OCI-LY7 (cell line): Measurements from ENCODE around the gene TBC1D21. TPM values are rescaled to one million over a fixed set of nuclear protein-coding genes. Genes with fewer than 3 reads are reported as not detected.

ENCODE experiments used
- BruUV-seq: library from RNA; stranded (reverse); fragments of 400-500 nt; replicated peaks from 2 replicates; lab custom pipeline; 2021; lab: Mats Ljungman, UMichigan
- CTCF ChIA-PET: fragments of 300-600 bp; sonication (Branson Sonifier 250); formaldehyde crosslinking; loops from one replicate; lab custom pipeline; 2022; ENCODE audit warnings: antibody characterized with exemption; ENCODE audit not compliant: unreplicated experiment; lab: Charles Lee
- POLR2A ChIA-PET: fragments of 300-600 bp; sonication (Branson Sonifier 250); formaldehyde crosslinking; loops from one replicate; lab custom pipeline; 2022; ENCODE audit warnings: antibody characterized with exemption; lab: Charles Lee
- DNase-seq: peaks from one replicate; pipeline ENCODE4 v3.0.0-alpha.2; 2015; ENCODE audit warnings: low spot score
- H2AFZ ChIP-seq: fragments of 200-600 bp; sonication (generic), shearing (Covaris generic); 2 replicates; pipeline ENCODE4 v1.6.1; 2014; ENCODE audit warnings: mild to moderate bottlenecking, antibody characterized with exemption, low read length, moderate library complexity
- H3K27ac ChIP-seq: fragments of 200-600 bp; sonication (generic); 2 replicates; pipeline ENCODE4 v1.5.1; 2014; ENCODE audit warnings: mixed run types, low read depth, mild to moderate bottlenecking, moderate library complexity, low read length, inconsistent platforms; ENCODE audit not compliant: poor library complexity, severe bottlenecking
- H3K36me3 ChIP-seq: fragments of 200-600 bp; sonication (generic); 2 replicates; pipeline ENCODE4 v1.6.1; 2014; ENCODE audit warnings: mild to moderate bottlenecking, antibody characterized with exemption, low read length, moderate library complexity, mixed read lengths; ENCODE audit not compliant: insufficient read depth
- H3K4me1 ChIP-seq: fragments of 200-600 bp; sonication (generic); 2 replicates; pipeline ENCODE4 v1.5.1; 2014; ENCODE audit warnings: mild to moderate bottlenecking, low read length; ENCODE audit not compliant: insufficient read depth, poor library complexity, severe bottlenecking
- H3K4me2 ChIP-seq: fragments of 200-600 bp; sonication (generic); 2 replicates; pipeline ENCODE4 v1.6.1; 2014; ENCODE audit warnings: mild to moderate bottlenecking, low read length
- H3K4me3 ChIP-seq: fragments of 200-600 bp; sonication (generic); 2 replicates; pipeline ENCODE4 v1.5.1; 2014; ENCODE audit warnings: mild to moderate bottlenecking, low read depth, low read length; ENCODE audit not compliant: poor library complexity, severe bottlenecking
- H3K79me2 ChIP-seq: fragments of 200-600 bp; sonication (generic); 2 replicates; pipeline ENCODE4 v1.6.1; 2016; ENCODE audit warnings: low read depth, mild to moderate bottlenecking, low read length, moderate library complexity, mixed read lengths; ENCODE audit not compliant: insufficient read depth
- H3K9me2 ChIP-seq: fragments of 200-600 bp; sonication (generic); 2 replicates; pipeline ENCODE4 v1.6.1; 2016; ENCODE audit warnings: mild to moderate bottlenecking, low read length, mixed read lengths; ENCODE audit not compliant: insufficient read depth
- H3K9me3 ChIP-seq: fragments of 200-600 bp; sonication (generic); 2 replicates; pipeline ENCODE4 v1.6.1; 2014; ENCODE audit warnings: mild to moderate bottlenecking, mixed run types, low read length, mixed read lengths
- H4K20me1 ChIP-seq: fragments of 200-600 bp; sonication (generic); 2 replicates; pipeline ENCODE4 v1.6.1; 2014; ENCODE audit warnings: mild to moderate bottlenecking, antibody characterized with exemption, low read length, moderate library complexity, mixed read lengths; ENCODE audit not compliant: insufficient read depth
- CTCF ChIP-seq: fragments of 200-600 bp; sonication (generic); conservative IDR thresholded peaks from 2 replicates; pipeline ENCODE4 v1.5.1; 2014; ENCODE audit warnings: mild to moderate bottlenecking, antibody characterized with exemption, low read length, moderate library complexity, mixed read lengths
- EZH2phosphoT487 ChIP-seq: fragments of 200-600 bp; sonication (generic); IDR thresholded peaks from 2 replicates; pipeline ENCODE4 v1.6.1; 2018; ENCODE audit warnings: low read depth, borderline replicate concordance, mild to moderate bottlenecking, mixed run types, antibody characterized with exemption, low read length, moderate library complexity, mixed read lengths
- intact Hi-C: fragments of 100-400 bp; cut with micrococcal nuclease; formaldehyde crosslinking; loops from one replicate; pipeline ENCODE4 v1.10.0; 2022; ENCODE audit not compliant: unreplicated experiment
- total RNA-seq, 2 experiments: library from RNA; depleted of rRNA in 1 of 2; stranded (reverse); fragments of >200 nt in 1 of 2; shearing (Covaris generic) in 1 of 2; gene quantifications; 2 replicates each; pipeline ENCODE4 v1.2.3, GENCODE V29; 2014 to 2022

The TBC1D21 gene
- total RNA-seq, 2 experiments from 2014 or later: not detected

- intact Hi-C loops: no loop called here
- no peaks in the 10 kb centered on the region for H3K4me1 ChIP-seq
- H3K36me3 ChIP-seq: no peaks in the 10 kb centered on the region
- DNase-seq: no peak
- CTCF ChIA-PET: no interaction called here
- TF ChIP-seq CTCF (no peak), EZH2phosphoT487 (no peak)
- no peak overlapping the region for H3K4me2 ChIP-seq
- no peak overlapping the region for H3K27ac ChIP-seq
- no peaks in the 10 kb centered on the region for H3K79me2 ChIP-seq
- H4K20me1 ChIP-seq: no peaks in the 10 kb centered on the region
- POLR2A ChIA-PET: no interaction called here
- no peak overlapping the region for H3K4me3 ChIP-seq
- H2AFZ ChIP-seq: no peak overlapping the region
- H3K9me3 ChIP-seq: no peaks in the 10 kb centered on the region
- H3K9me2 ChIP-seq: no peaks in the 10 kb centered on the region
- BruUV-seq: no TSS peak
Measured at GRCh38 chr15:73884159-73884558, 10.8 kb downstream of the TBC1D21 start.

- Histone ChIP-seq H3K4me3 (no peak overlapping the region), H3K4me1 (no peaks in the 10 kb centered on the region), H2AFZ (no peak overlapping the region), H3K9me2 (no peaks in the 10 kb centered on the region), H3K9me3 (no peaks in the 10 kb centered on the region), H3K4me2 (no peak overlapping the region), H4K20me1 (no peaks in the 10 kb centered on the region), H3K36me3 (no peaks in the 10 kb centered on the region), H3K79me2 (no peaks in the 10 kb centered on the region), H3K27ac (no peak overlapping the region)
- POLR2A ChIA-PET: no interaction called here
- CTCF ChIA-PET: no interaction called here
- no peak for DNase-seq
- intact Hi-C loops: no loop called here
- no TSS peak for BruUV-seq
- TF ChIP-seq CTCF (no peak), EZH2phosphoT487 (no peak)
Measured at GRCh38 chr15:73885954-73886700, 12.8 kb downstream of the TBC1D21 start.

- POLR2A ChIA-PET: no interaction called here
- H3K36me3 ChIP-seq: no peaks in the 10 kb centered on the region
- no peaks in the 10 kb centered on the region for H3K9me2 ChIP-seq
- no TSS peak for BruUV-seq
- no peak overlapping the region for H3K27ac ChIP-seq
- CTCF ChIA-PET: no interaction called here
- H3K79me2 ChIP-seq: no peaks in the 10 kb centered on the region
- no peaks in the 10 kb centered on the region for H3K4me1 ChIP-seq
- H2AFZ ChIP-seq: no peak overlapping the region
- no peaks in the 10 kb centered on the region for H4K20me1 ChIP-seq
- intact Hi-C loops: no loop called here
- no peak for TF ChIP-seq EZH2phosphoT487
- TF ChIP-seq CTCF: no peak
- no peak overlapping the region for H3K4me2 ChIP-seq
- H3K4me3 ChIP-seq: no peak overlapping the region
- H3K9me3 ChIP-seq: no peaks in the 10 kb centered on the region
- DNase-seq: no peak
Measured at GRCh38 chr15:73886717-73887345, 13.5 kb downstream of the TBC1D21 start.
